HUES64 (cell line): Measurements from ENCODE around the gene OR2H1.

Experiments
- H3K27ac ChIP-seq: 2 replicates; pipeline ENCODE4 v1.7.0; 2013; ENCODE audit warnings: low read depth, low read length, inconsistent platforms
- H3K27me3 ChIP-seq: 2 replicates; pipeline ENCODE4 v1.6.1; 2013; ENCODE audit warnings: mild to moderate bottlenecking, low read length; ENCODE audit not compliant: insufficient read depth
- H3K36me3 ChIP-seq: 2 replicates; pipeline ENCODE4 v1.6.1; 2013; ENCODE audit warnings: mild to moderate bottlenecking, low read length; ENCODE audit not compliant: insufficient read depth
- H3K4me1 ChIP-seq: 2 replicates; pipeline ENCODE4 v1.6.1; 2013; ENCODE audit warnings: mild to moderate bottlenecking, low read length, moderate library complexity; ENCODE audit not compliant: insufficient read depth
- H3K4me3 ChIP-seq: 2 replicates; pipeline ENCODE4 v1.5.1; 2013; ENCODE audit warnings: mild to moderate bottlenecking, low read length, moderate library complexity
- H3K9ac ChIP-seq: 2 replicates; pipeline ENCODE4 v1.6.1; 2013; ENCODE audit warnings: mild to moderate bottlenecking, low read depth, low read length
- H3K9me3 ChIP-seq: 2 replicates; pipeline ENCODE4 v1.6.1; 2013; ENCODE audit warnings: low read depth, low read length; ENCODE audit not compliant: insufficient read depth
- WGBS: fragments of 150-250, 120-280 bp; methylation state at CpG from one replicate; pipeline ENCODE4 v1.1.7; 2013; ENCODE audit warnings: missing lambda C conversion rate; 5-methylcytosine and 5-hydroxymethylcytosine counted together

The OR2H1 gene

DNA sequence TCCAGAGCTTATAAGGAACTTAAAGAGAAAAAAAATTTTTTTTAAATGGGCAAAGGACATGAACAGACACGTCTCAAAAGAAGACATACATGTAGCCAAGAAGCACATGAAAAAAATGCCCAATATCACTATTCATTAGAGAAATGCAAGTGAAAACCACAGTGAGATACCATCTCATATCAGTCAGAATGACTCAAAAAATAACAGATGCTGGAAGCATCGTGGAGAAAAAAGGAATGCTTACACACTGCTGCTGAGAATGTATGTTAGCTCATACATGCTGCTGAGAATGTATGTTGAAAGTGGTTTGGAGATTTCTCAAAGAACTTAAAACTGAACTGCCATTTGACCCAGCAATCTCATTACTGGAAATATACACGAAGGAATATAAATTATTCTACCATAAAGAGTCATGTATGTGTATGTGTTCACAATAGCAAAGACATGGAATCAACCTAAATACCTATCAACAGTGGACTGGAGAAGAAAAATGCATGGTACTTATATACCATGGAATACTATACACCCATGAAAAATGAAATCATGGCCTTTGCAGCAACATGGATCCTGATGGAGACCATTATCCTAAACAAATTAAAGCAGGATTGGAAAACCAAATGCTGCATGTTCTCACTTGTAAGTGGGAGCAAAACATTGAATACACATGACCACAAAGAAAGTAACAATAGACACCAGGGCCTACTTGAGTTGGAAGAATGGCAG is 5.3 kb upstream of the OR2H1 start:
- Histone ChIP-seq H3K4me3 (no peak overlapping the region), H3K9me3 (no peaks in the 10 kb centered on the region), H3K4me1 (peaks cover 7% of the 10 kb centered on the region; the same call in 1 of the 2 replicates), H3K27me3 (no peaks in the 10 kb centered on the region), H3K9ac (no peak overlapping the region), H3K36me3 (no peaks in the 10 kb centered on the region), H3K27ac (no peak overlapping the region)
- WGBS: 88% methylated on average over 2 of the region's 3 CpGs

DNA sequence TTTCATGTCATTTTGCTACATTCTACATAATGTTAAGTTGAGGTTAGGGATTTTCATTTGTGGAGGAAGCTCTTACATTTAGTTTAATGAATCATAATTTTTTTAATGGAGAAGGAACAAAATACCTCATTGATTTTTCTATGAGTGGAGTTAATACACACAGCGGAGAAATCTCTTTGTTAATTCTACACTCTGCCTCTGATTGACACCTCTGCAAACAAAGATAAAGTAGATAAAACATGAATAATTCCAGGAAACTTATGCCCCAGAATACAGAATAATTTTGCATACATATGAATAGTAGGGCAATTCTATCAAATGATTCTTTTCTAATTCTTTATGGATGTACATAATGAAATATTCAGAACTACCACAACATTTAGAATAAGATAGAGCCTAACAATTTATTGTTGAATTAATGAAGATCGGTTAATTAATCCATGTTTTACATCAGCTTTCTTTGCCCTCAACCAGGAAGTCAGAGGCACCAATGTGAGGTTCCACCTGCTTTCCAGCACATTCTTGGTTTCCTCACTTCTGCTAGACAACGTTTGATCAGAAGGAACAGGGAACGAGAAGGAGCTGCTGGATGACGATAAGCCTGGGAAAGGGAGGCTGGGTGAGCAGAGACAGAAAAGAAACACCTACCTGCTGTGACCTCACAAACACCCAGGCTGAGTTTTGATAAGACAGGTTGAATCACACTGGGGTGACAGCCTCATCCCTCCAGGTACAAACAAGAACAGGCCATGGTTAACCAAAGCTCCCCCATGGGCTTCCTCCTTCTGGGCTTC is 4.3 kb downstream of the OR2H1 start:
- H3K36me3 ChIP-seq: no peaks in the 10 kb centered on the region
- 69% methylated on average over 4 of the region's 5 CpGs for WGBS
- H3K9me3 ChIP-seq: no peaks in the 10 kb centered on the region
- no peaks in the 10 kb centered on the region for H3K27me3 ChIP-seq
- no peak overlapping the region for H3K4me3 ChIP-seq
- no peak overlapping the region for H3K9ac ChIP-seq
- no peaks in the 10 kb centered on the region for H3K4me1 ChIP-seq
- no peak overlapping the region for H3K27ac ChIP-seq

DNA sequence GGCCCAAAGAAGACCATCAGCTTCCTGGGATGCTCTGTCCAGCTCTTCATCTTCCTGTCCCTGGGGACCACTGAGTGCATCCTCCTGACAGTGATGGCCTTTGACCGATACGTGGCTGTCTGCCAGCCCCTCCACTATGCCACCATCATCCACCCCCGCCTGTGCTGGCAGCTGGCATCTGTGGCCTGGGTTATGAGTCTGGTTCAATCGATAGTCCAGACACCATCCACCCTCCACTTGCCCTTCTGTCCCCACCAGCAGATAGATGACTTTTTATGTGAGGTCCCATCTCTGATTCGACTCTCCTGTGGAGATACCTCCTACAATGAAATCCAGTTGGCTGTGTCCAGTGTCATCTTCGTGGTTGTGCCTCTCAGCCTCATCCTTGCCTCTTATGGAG is 5.1 kb downstream of the OR2H1 start:
- 94% methylated on average over 6 of the region's 6 CpGs for WGBS
- H3K4me3 ChIP-seq: no peak overlapping the region
- H3K9me3 ChIP-seq: no peaks in the 10 kb centered on the region
- H3K27me3 ChIP-seq: no peaks in the 10 kb centered on the region
- H3K27ac ChIP-seq: no peak overlapping the region
- H3K9ac ChIP-seq: no peak overlapping the region
- H3K36me3 ChIP-seq: no peaks in the 10 kb centered on the region
- no peaks in the 10 kb centered on the region for H3K4me1 ChIP-seq

DNA sequence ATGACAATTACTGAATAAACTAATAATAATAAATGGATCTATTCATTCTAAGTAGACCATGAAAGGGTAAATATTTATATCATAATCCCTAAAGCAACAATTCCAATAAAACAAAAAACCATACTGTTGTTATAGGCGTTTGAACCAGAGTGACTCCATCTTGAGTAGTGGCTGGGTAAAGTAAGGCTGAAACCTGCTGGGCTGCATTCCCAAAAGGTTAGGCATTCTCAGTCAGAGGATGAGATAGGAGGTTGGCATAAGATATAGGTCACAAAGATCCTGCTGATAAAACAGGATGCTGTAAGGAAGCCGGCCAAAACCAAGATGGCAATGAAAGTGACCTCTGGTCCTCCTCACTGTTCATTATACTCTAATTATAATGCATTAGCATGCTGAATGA is 8.3 kb downstream of the OR2H1 start:
- Histone ChIP-seq H3K4me3 (no peak overlapping the region), H3K36me3 (no peaks in the 10 kb centered on the region), H3K9me3 (no peaks in the 10 kb centered on the region), H3K9ac (no peak overlapping the region), H3K4me1 (no peaks in the 10 kb centered on the region), H3K27ac (no peak overlapping the region), H3K27me3 (no peaks in the 10 kb centered on the region)
- WGBS: 93% methylated on average over 2 of the region's 2 CpGs

DNA sequence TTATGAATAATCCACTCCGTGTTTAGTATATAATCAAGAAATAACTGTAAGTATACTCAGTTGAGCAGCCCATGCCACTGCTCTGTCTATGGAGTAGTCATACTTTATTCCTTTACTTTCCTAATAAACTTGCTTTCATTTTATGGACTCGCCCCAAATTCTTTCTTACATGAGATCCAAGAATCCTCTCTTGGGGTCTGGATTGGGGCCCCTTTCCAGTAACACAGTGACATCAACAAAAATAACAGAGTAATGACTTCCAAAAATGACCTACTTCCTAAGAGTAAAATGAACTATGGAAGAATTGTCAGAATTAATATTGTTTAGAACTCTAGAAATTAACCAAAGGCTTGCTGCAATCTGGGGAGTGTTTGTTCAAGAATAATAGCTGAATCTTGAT is 8.8 kb downstream of the OR2H1 start:
- Histone ChIP-seq H3K36me3 (no peaks in the 10 kb centered on the region), H3K27ac (no peak overlapping the region), H3K9ac (no peak overlapping the region), H3K4me3 (no peak overlapping the region), H3K27me3 (no peaks in the 10 kb centered on the region), H3K9me3 (no peaks in the 10 kb centered on the region), H3K4me1 (no peaks in the 10 kb centered on the region)
- 90% methylated on average over 1 of the region's 2 CpGs for WGBS

DNA sequence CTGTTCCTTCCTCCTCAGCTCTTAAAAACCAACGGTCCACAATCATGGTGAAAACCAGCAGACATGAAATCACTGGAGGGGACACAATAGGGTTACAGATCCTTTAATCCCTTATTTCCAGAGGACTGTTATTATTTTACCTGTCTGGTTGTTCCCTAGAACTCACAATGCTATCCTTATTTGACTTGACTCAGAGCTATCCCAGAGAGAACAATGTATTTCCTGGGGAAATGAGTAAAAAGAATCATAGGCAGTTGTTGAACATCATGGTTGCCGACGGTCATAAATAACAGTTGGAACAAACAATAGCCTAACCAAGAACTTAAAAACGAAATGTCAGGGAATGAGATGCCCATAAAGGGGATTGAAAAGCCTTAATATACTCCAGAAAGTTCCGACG is 9.3 kb downstream of the OR2H1 start:
- Histone ChIP-seq H3K36me3 (no peaks in the 10 kb centered on the region), H3K27ac (no peak overlapping the region), H3K4me3 (no peak overlapping the region), H3K27me3 (no peaks in the 10 kb centered on the region), H3K4me1 (no peaks in the 10 kb centered on the region), H3K9ac (no peak overlapping the region), H3K9me3 (no peaks in the 10 kb centered on the region)
- WGBS: 82% methylated on average over 6 of the region's 6 CpGs

DNA sequence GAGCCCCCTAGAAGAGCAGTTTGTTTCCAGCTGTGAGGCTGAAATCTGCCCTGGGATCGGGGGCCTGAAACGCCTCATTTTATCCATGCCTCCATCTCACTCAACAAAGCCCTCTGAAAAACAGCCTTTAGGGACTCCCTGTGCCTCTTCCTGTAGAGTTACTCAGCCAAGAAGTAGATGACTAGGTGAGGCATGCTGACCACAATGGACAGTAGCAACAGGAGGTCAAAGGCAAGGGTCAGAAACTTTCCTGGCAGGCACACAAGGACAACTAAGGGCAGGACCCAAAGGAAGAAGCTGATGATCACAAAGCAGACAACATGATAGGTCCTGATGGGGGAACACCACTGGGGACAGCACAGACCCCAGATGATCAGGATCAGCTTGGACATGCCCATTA is 18.0 kb downstream of the OR2H1 start:
- Histone ChIP-seq H3K4me3 (no peak overlapping the region), H3K9ac (no peak overlapping the region), H3K27me3 (no peaks in the 10 kb centered on the region), H3K9me3 (no peaks in the 10 kb centered on the region), H3K4me1 (no peaks in the 10 kb centered on the region), H3K36me3 (no peaks in the 10 kb centered on the region), H3K27ac (no peak overlapping the region)
- 75% methylated on average over 2 of the region's 2 CpGs for WGBS

DNA sequence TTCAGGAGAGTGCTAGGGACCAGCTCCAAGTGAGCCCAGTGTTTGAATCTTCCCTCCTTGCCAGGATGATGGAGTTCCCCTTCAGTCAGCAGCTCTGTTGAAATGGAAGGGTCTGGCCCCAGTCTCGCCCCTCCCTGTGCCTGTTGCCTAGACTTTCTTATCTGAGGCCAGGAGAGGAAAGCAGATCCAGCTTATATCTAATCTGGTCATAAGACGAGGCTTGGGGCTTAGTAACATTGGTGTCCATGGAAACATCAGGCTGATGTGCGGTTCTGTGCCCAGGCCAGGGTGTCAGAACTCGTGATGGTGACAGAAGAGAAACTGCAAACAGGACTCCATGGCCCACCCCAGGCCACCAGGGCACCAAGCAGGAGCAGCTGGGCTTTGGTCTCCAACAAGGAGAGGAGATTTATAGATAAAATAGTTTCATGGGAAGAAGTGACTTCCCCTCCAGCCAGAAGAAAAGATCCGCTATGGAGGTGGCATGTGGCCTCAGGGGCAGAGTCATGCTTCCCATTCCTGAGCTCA is 21.0 kb downstream of the OR2H1 start:
- Histone ChIP-seq H3K27me3 (no peaks in the 10 kb centered on the region), H3K36me3 (no peaks in the 10 kb centered on the region), H3K4me1 (no peaks in the 10 kb centered on the region), H3K9me3 (no peaks in the 10 kb centered on the region), H3K9ac (no peak overlapping the region), H3K27ac (no peak overlapping the region), H3K4me3 (no peak overlapping the region)
- 92% methylated on average over 5 of the region's 5 CpGs for WGBS

DNA sequence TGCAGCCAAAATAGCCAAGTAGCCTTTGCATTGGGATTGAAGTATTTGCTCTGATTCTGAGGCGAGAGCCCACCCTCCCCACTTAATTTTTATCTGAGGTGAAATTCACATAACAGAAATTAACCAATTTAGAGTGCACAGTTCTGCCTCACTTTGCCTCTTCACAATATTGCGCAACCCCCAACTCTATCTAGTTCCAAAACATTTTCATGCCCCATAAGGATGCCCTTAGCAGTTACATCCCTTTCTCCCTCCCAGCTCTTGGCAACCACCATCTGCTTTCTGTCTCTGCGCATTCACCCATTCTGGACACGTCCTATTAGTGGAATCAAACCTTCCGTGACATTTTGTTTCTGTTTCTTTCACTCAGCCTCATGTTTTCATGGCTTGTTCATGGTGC is 21.8 kb downstream of the OR2H1 start:
- WGBS: 93% methylated on average over 5 of the region's 5 CpGs
- Histone ChIP-seq H3K4me3 (no peak overlapping the region), H3K9ac (no peak overlapping the region), H3K36me3 (no peaks in the 10 kb centered on the region), H3K4me1 (no peaks in the 10 kb centered on the region), H3K27ac (no peak overlapping the region), H3K9me3 (no peaks in the 10 kb centered on the region), H3K27me3 (no peaks in the 10 kb centered on the region)

DNA sequence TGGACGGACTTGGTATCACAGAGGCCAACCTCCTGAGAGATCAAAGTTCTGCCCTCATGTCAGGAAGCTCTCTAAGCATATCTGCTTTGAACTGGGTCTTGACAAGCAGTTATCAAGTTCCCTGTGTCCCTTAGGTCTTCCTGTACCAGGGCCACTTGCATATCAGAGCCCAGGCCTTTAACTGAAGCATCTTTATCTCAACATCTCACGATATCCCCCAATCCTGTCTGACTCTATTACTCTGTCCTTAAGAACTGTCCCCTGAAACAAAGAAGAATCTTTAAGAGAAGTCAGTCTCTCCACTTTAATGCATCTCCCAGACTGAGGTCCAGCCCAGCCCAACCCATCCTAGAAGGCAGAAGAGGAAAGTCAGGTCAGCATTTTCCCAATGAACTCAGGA is 22.6 kb downstream of the OR2H1 start:
- Histone ChIP-seq H3K36me3 (no peaks in the 10 kb centered on the region), H3K27me3 (no peaks in the 10 kb centered on the region), H3K9me3 (no peaks in the 10 kb centered on the region), H3K4me3 (no peak overlapping the region), H3K9ac (no peak overlapping the region), H3K4me1 (no peaks in the 10 kb centered on the region), H3K27ac (no peak overlapping the region)
- 85% methylated on average over 2 of the region's 2 CpGs for WGBS

DNA sequence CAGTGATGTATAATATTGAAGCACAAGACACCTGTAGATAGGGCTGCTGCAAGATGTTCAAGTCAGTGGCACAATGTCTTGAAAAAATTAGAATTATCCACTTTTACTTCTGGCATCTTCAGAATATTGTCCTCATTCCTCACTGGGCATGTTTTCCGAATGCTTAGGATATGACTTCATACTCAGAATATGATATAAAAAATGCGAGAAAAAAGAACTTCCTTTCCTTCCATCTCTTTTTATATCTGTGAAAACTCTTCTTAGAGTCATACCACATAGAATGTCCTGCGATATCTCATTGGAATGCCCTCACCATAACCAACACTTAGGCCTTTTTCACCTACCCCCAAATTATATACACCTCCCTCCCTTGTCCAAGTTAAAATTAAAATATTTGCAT is 26.2 kb downstream of the OR2H1 start:
- no peak overlapping the region for H3K27ac ChIP-seq
- H3K36me3 ChIP-seq: no peaks in the 10 kb centered on the region
- no peaks in the 10 kb centered on the region for H3K4me1 ChIP-seq
- H3K9ac ChIP-seq: no peak overlapping the region
- H3K27me3 ChIP-seq: no peaks in the 10 kb centered on the region
- no peaks in the 10 kb centered on the region for H3K9me3 ChIP-seq
- WGBS: 91% methylated on average over 2 of the region's 3 CpGs
- no peak overlapping the region for H3K4me3 ChIP-seq
